ENCODE data around the gene FBXW7. TPM values are rescaled to one million over a fixed set of nuclear protein-coding genes. Genes with fewer than 3 reads are reported as not detected.
A peak's percentile ranks its signal among the peaks of the same experiment; 100 is the strongest.

Gene FBXW7, protein sequence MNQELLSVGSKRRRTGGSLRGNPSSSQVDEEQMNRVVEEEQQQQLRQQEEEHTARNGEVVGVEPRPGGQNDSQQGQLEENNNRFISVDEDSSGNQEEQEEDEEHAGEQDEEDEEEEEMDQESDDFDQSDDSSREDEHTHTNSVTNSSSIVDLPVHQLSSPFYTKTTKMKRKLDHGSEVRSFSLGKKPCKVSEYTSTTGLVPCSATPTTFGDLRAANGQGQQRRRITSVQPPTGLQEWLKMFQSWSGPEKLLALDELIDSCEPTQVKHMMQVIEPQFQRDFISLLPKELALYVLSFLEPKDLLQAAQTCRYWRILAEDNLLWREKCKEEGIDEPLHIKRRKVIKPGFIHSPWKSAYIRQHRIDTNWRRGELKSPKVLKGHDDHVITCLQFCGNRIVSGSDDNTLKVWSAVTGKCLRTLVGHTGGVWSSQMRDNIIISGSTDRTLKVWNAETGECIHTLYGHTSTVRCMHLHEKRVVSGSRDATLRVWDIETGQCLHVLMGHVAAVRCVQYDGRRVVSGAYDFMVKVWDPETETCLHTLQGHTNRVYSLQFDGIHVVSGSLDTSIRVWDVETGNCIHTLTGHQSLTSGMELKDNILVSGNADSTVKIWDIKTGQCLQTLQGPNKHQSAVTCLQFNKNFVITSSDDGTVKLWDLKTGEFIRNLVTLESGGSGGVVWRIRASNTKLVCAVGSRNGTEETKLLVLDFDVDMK
- 33.9 and 39.2 TPM in 2 replicates for total RNA-seq
- 15.3 TPM for polyA plus RNA-seq (2012)

- peak; percentile 99 for DNase-seq (ENCODE audit: low read depth)
These were observed at the start of gene FBXW7 for GRCh38 chr4:152535903-152536544. TSS of gene FBXW7 (minus strand) at chr4:152536092. CDS start at chr4:152411803, 124,289 bp downstream.

DNA sequence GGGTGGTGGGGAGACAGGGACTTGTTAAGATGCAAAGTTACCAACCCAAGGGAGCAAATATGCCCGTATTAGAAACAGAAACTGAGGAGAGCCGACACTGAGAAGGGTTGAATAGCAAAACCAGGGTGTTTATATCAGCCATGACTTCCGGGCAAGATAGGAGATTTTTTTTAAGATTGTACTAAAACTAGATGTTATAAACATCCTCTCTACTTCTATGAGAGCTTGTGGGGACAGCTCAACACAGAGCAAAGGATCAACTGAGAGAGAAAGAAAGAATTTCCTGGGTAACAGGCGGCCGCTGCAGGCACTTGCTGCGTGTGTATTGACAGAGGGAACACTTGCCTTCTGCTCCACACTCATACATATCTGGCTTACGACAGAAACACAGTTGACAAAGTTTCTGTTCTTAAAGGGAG is 49.1 kb upstream of the FBXW7 start:
- peak; percentile 11 for DNase-seq (ENCODE audit: low read depth)

GRCh38 chr4:152581536-152582160 is 45.8 kb upstream of the FBXW7 start:
- DNase-seq (ENCODE audit: low read depth) = no peak

DNA sequence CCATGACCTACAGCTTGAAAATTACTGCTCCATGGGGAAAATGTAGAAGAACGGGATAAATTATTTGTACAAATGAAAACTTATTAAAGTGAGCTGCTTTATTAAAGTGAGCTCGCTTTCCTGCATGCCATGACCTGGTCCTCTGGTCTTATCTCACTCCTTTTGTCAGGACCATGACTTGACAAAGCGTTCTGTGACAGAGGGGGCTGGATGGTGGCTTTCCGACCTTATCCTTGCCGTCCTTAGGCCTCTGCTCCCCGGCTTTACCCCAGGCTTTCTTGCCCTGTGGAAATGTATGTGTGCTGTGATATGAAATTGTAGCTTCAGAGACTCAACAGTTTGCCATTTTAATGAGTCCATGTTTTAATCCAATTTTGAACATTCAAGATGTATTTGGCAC is 44.0 kb upstream of the FBXW7 start:
- no peak for DNase-seq (ENCODE audit: low read depth)

GRCh38 chr4:152579107-152579764 is 43.3 kb upstream of the FBXW7 start:
- no peak for DNase-seq (ENCODE audit: low read depth)

GRCh38 chr4:152578670-152579069 is 42.8 kb upstream of the FBXW7 start:
- DNase-seq (ENCODE audit: low read depth) = no peak

GRCh38 chr4:152577708-152578396 is 42.0 kb upstream of the FBXW7 start:
- DNase-seq (ENCODE audit: low read depth) = peak; percentile 14

DNA sequence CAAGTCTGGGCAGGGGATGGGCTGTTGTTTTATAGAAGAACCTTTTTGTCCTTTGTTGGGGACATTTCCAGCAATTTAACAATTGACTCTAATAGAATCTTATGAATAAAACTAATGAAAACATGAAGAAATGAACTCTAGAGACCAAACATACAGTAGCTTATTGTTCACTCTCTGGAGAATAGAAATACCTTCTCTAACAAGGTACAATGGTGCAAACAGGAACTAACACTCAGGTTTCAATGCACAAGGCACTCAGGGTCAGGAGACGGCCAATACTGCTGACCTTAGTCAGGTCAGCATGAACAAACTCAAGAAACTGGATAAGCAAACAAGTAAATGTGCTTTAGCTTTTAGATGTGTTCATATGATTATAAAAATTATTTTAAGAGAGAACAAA is 39.6 kb upstream of the FBXW7 start:
- DNase-seq (ENCODE audit: low read depth) = no peak

DNA sequence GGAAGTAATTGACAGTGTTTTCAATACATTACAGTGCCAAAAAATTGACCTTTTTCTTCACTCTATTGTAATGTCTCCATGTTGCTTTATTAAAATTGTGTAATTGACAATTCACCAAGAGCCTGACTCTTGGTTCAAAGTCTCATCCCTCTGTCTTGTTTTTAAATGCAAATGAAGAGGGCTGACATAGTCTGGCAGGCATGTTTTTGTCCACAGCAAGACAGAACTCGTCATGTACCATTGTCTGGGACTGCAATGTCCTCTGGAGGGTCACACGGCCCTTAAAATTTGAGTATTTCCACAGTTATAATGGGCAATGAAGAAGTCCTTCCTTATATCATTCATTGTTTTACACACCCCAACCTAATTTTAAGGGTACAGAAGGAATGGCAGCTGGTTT is 38.0 kb upstream of the FBXW7 start:
- no peak for DNase-seq (ENCODE audit: low read depth)

- no peak for DNase-seq (ENCODE audit: low read depth)
These were observed 36.7 kb upstream of the FBXW7 start for GRCh38 chr4:152572417-152573086.

DNA sequence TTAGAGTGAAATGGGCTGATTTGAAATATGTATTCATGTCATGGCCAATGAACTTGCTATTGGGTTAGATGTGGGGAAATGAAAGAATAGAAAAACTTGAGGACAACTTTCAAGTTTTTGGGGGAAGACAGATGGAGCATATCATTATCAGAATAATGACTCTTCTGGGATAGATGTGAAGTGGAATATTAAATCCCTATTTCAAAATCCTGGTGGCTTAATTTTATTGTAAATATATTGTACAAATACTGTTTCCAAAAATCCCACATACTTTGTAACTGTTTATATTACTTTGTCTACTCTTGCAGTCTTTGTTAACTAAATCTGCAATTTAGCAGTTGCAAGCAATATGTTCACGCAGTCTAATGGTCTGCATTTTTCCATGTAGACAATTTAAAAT is 35.9 kb upstream of the FBXW7 start:
- DNase-seq (ENCODE audit: low read depth) = no peak

GRCh38 chr4:152571296-152571695 is 35.4 kb upstream of the FBXW7 start:
- DNase-seq (ENCODE audit: low read depth) = no peak

DNA sequence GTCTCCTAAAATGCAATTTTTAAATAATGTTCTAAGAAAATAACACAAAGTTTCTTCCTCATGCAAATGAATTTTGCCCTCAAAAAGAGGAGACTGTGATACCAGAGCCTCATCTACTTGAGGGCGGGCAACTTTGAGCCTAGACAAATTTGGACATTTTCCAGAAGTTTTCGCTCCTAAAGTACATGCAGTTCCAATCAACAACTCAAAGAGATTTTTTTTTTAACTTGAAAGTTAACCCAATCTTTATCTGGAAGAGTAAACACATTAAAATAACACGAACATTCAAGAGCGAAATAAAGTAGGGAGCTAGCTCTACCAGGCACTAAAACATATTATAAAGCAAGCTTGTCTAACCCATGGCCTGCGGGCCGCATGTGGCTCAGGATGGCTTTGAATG is 29.4 kb upstream of the FBXW7 start:
- DNase-seq (ENCODE audit: low read depth) = no peak

GRCh38 chr4:152564336-152564735 is 28.4 kb upstream of the FBXW7 start:
- no peak for DNase-seq (ENCODE audit: low read depth)

DNA sequence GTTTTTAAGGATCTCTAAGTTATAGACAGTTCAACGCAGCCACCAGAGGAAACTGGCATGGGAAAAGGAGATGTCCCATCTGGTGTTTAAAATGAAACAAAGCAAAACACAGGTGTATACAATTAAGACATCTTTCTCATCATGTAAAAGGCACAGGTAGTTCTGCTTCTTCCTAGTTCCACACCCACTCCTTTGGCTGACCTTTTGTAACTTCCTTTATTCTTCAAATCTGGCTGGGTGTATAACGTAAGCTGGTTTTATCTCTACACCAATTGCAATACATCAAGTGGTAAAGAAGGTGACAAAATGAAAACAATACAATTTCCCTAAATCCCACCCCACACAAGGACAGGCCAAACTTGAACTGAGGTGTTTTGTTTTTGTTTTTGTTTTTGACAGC is 27.3 kb upstream of the FBXW7 start:
- no peak for DNase-seq (ENCODE audit: low read depth)

DNA sequence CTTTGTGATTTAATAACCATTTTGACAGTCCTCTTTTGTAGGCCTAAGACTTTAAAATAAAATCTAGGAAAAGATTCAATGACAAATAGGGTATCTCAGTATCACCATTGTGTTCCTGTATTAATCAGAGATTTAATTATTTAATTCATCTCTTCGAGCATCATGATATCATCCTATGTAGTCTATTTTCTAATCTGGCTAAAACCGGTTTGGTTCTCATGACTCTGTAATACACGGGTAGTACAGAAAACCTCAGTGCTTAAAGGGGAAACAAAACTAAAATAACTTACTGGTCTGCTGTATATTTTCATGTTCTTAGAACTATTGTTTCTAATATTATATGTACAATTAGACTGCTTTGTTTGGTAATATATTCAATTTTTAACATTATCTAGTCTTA is 23.7 kb upstream of the FBXW7 start:
- no peak for DNase-seq (ENCODE audit: low read depth)

GRCh38 chr4:152558396-152558795 is 22.5 kb upstream of the FBXW7 start:
- no peak for DNase-seq (ENCODE audit: low read depth)

DNA sequence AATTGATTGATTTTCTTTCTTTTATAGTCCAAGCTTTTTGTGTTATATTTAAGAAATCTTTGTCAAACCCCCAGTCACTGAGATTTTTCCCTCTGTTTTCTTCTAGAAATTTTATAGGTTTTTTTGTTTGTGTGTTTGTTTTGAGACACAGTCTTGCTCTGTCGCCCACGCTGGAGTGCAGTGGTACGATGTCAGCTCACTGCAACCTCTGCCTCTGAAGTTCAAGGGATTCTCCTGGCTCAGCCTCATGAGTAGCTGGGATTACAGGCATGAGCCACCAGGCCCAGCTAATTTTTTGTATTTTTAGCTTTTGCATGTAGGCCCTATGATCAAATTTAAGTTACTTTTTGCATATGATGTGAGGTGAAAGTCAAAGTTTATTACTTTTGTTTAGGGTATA is 20.9 kb upstream of the FBXW7 start:
- no peak for DNase-seq (ENCODE audit: low read depth)

- no peak for DNase-seq (ENCODE audit: low read depth)
These were observed 20.4 kb upstream of the FBXW7 start for GRCh38 chr4:152556283-152556682.

DNA sequence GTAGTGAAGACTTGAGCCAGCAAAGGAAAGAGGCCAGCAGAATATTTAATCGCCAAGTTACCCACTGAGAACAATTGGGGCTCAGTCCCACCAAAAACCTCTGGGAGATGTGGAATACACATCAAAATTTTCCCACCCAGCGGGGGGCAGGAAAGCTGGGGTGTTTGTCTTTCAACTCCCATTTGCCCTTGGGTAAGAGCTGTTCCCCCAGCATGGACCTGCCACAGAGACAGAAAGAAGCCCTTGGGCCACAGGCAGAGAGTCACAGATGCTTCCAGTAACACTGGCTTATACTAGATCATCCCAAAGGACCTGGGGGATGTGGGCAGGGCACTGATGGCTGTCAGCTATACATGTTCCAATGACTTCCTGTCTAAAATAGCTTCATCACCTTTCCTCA is 18.9 kb upstream of the FBXW7 start:
- DNase-seq (ENCODE audit: low read depth) = no peak
